K562 (cell line): Measurements from ENCODE around the gene CACNA1C. TPM values are rescaled to one million over a fixed set of nuclear protein-coding genes. Genes with fewer than 3 reads are reported as not detected.

Experiments used
- CREBBP ChIP-seq: IDR thresholded peaks from one replicate; pipeline ENCODE4 v1.6.1; 2012; ENCODE audit warnings: low read depth, mild to moderate bottlenecking, control low read depth, inconsistent platforms, low read length
- GABPA ChIP-seq: fragments of 200-800 bp; sonication (Bioruptor generic); conservative IDR thresholded peaks from 2 replicates; pipeline ENCODE4 v1.6.1; 2016; ENCODE audit warnings: low read depth, missing genetic modification characterization, missing compliant biosample characterization
- GATA2 ChIP-seq: sonication (generic); formaldehyde crosslinking; IDR thresholded peaks from 2 replicates; pipeline ENCODE4 v1.4.0; 2020; ENCODE audit warnings: mild to moderate bottlenecking, missing genetic modification reagents
- HMBOX1 ChIP-seq: sonication (generic); IDR thresholded peaks from 2 replicates; pipeline ENCODE4 v1.6.1; 2016
- HMG20A ChIP-seq: fragments of 450-650 bp; formaldehyde crosslinking; conservative IDR thresholded peaks from 2 replicates; pipeline ENCODE4 v1.4.0; 2020; ENCODE audit warnings: mild to moderate bottlenecking, mixed read lengths
- HNRNPL ChIP-seq: fragments of 200-400 bp; formaldehyde crosslinking; IDR thresholded peaks from 2 replicates; pipeline ENCODE4 v1.6.1; 2017; ENCODE audit warnings: low read depth, mild to moderate bottlenecking, low read length
- L3MBTL2 ChIP-seq: fragments of 450-650 bp; IDR thresholded peaks from 2 replicates; pipeline ENCODE4 v1.6.1; 2016; ENCODE audit warnings: mild to moderate bottlenecking, moderate library complexity
- MAX ChIP-seq: sonication (generic); formaldehyde crosslinking; IDR thresholded peaks from 2 replicates; pipeline ENCODE4 v1.9.0; 2022; ENCODE audit warnings: mild to moderate bottlenecking, missing genetic modification reagents
- MAZ ChIP-seq, 2 experiments: fragments of 450-650 bp in 1 of 2; sonication (generic) in 1 of 2; formaldehyde crosslinking; IDR thresholded peaks in 1 of 2; conservative IDR thresholded peaks in 1 of 2; 2 replicates each; pipeline versions ENCODE4 v1.4.0 to v1.5.0; 2020; ENCODE audit warnings: mild to moderate bottlenecking in 1 of 2, missing genetic modification reagents in 1 of 2
- PHF8 ChIP-seq: fragments of 200-600 bp; sonication (generic); IDR thresholded peaks from 2 replicates; pipeline ENCODE4 v1.6.1; 2012; ENCODE audit warnings: mixed run types, mild to moderate bottlenecking, inconsistent platforms, low read length, moderate library complexity, borderline replicate concordance
- PTTG1 ChIP-seq: fragments of 450-650 bp; IDR thresholded peaks from 2 replicates; pipeline ENCODE4 v1.6.1; 2016; ENCODE audit warnings: low read depth, mild to moderate bottlenecking, missing genetic modification characterization, missing compliant biosample characterization
- SIN3B ChIP-seq: fragments of 450-650 bp; IDR thresholded peaks from 2 replicates; pipeline ENCODE4 v1.6.1; 2017; ENCODE audit warnings: low read depth, mild to moderate bottlenecking, moderate library complexity
- SRSF7 ChIP-seq: fragments of 200-400 bp; formaldehyde crosslinking; optimal IDR thresholded peaks from 2 replicates; pipeline ENCODE3; 2017; ENCODE audit warnings: mild to moderate bottlenecking, low read depth, low read length
- TFAP4 ChIP-seq: sonication (generic); formaldehyde crosslinking; IDR thresholded peaks from 2 replicates; pipeline ENCODE4 v1.8.0; 2022; ENCODE audit warnings: missing genetic modification reagents, mild to moderate bottlenecking, moderate library complexity, borderline replicate concordance
- USF2 ChIP-seq: sonication (generic); formaldehyde crosslinking; IDR thresholded peaks from 2 replicates; pipeline ENCODE4 v1.5.0; 2020; ENCODE audit warnings: missing genetic modification reagents
- ZFP30 ChIP-seq: fragments of 250-450 bp; sonication (Bioruptor Pico); IDR thresholded peaks from 2 replicates; pipeline ENCODE4 v1.8.0; 2022; ENCODE audit warnings: moderate library complexity, mild to moderate bottlenecking, inconsistent platforms, borderline replicate concordance
- ZFP91 ChIP-seq: sonication (generic); formaldehyde crosslinking; IDR thresholded peaks from 2 replicates; pipeline ENCODE4 v1.8.0; 2022; ENCODE audit warnings: mild to moderate bottlenecking, missing genetic modification reagents
- ZKSCAN8 ChIP-seq: fragments of 200-800 bp; sonication (Bioruptor generic); IDR thresholded peaks from 2 replicates; pipeline ENCODE4 v1.6.1; 2016; ENCODE audit warnings: missing genetic modification characterization, missing compliant biosample characterization
- ZNF140 ChIP-seq: fragments of 250-450 bp; sonication (Bioruptor Pico); IDR thresholded peaks from 2 replicates; pipeline ENCODE4 v1.8.0; 2021; ENCODE audit warnings: moderate library complexity, mild to moderate bottlenecking, inconsistent platforms
- ZNF239 ChIP-seq: fragments of 250-450 bp; sonication (Bioruptor Pico); IDR thresholded peaks from 2 replicates; pipeline ENCODE4 v1.4.0; 2020; ENCODE audit warnings: mild to moderate bottlenecking
- ZNF408 ChIP-seq: fragments of 250-450 bp; sonication (Bioruptor Pico); IDR thresholded peaks from 2 replicates; pipeline ENCODE4 v1.4.0; 2020; ENCODE audit warnings: low read depth, mild to moderate bottlenecking, moderate library complexity
- ZNF785 ChIP-seq: fragments of 250-450 bp; sonication (Bioruptor Pico); IDR thresholded peaks from 2 replicates; pipeline ENCODE4 v1.4.0; 2020; ENCODE audit warnings: mild to moderate bottlenecking
- ZNF79 ChIP-seq: fragments of 250-450 bp; sonication (Bioruptor Pico); IDR thresholded peaks from 2 replicates; pipeline ENCODE4 v1.4.0; 2020; ENCODE audit warnings: low read depth, mild to moderate bottlenecking, moderate library complexity
- ZSCAN32 ChIP-seq: fragments of 450-650 bp; formaldehyde crosslinking; IDR thresholded peaks from 2 replicates; pipeline ENCODE4 v1.4.0; 2020; ENCODE audit warnings: mild to moderate bottlenecking, moderate library complexity
- ZZZ3 ChIP-seq: fragments of 450-650 bp; IDR thresholded peaks from 2 replicates; pipeline ENCODE4 v1.6.1; 2016; ENCODE audit warnings: antibody characterized with exemption, mild to moderate bottlenecking, moderate library complexity
- polyA plus RNA-seq, 8 experiments: library from polyadenylated mRNA; depleted of rRNA in 4 of 8; stranded (reverse) in 5 of 8; unstranded in 3 of 8; fragments of >200 nt; fragmentation: Nextera tagmentation in 2 of 8; fragmentation: Illumina TruSeq in 1 of 8; extraction: Ambion mirVana in 2 of 8; extraction: Trizol in 1 of 8; gene quantifications; 2 replicates each; pipeline versions ENCODE4 v1.2.1 to v1.2.3, GENCODE V29; 2011 to 2014; ENCODE audit warnings: inconsistent platforms in 1 of 8, missing spikeins in 1 of 8
- total RNA-seq, 7 experiments: library from RNA; depleted of rRNA in 6 of 7; stranded (reverse); fragments of >200 nt in 6 of 7; fragmentation: Illumina TruSeq in 2 of 7; extraction: Trizol in 2 of 7; gene quantifications; 2 replicates each; pipeline versions ENCODE4 v1.2.1 to v1.2.3, GENCODE V29; 2011 to 2021; ENCODE audit warnings: low replicate concordance in 1 of 7

Gene CACNA1C
- total and polyA plus RNA-seq, 9 of the 15 experiments (the other 6 are each of a cell fraction or from before 2014, with no cell fraction given): not detected

- no peak for TF ChIP-seq GABPA
- TF ChIP-seq HMBOX1: no peak
- no peak for TF ChIP-seq CREBBP
- TF ChIP-seq ZNF140 (CRISPR knock-in tag): no peak
- no peak for TF ChIP-seq ZFP91
- TF ChIP-seq USF2 (CRISPR knock-in tag): no peak
- TF ChIP-seq ZKSCAN8: no peak
- peak; percentile 13; the same call in 1 of the 2 replicates for TF ChIP-seq TFAP4 (CRISPR knock-in tag)
- peak in 1 of 2 experiments; percentile 29; a peak in 1 of 4 replicates for TF ChIP-seq MAZ (CRISPR knock-in tag; conservative IDR thresholded peaks at IDR 0.05 in 1 of 2, IDR thresholded peaks at IDR 0.05 in 1 of 2)
- no peak for TF ChIP-seq HNRNPL
- TF ChIP-seq PTTG1 (tag): no peak
- no peak for TF ChIP-seq ZNF408 (CRISPR knock-in tag)
- no peak for TF ChIP-seq SRSF7
- TF ChIP-seq ZSCAN32 (CRISPR knock-in tag): no peak
- no peak for TF ChIP-seq ZFP30 (CRISPR knock-in tag)
- no peak for TF ChIP-seq ZZZ3
- peak; percentile 33; the same call in 1 of the 2 replicates for TF ChIP-seq MAX (CRISPR knock-in tag)
- no peak for TF ChIP-seq GATA2 (CRISPR knock-in tag)
- no peak for TF ChIP-seq SIN3B
- TF ChIP-seq ZNF79: no peak
- no peak for TF ChIP-seq ZNF785 (CRISPR knock-in tag)
- TF ChIP-seq L3MBTL2: peak; percentile 95
- no peak for TF ChIP-seq PHF8
- no peak for TF ChIP-seq HMG20A (CRISPR knock-in tag)
- TF ChIP-seq ZNF239 (CRISPR knock-in tag): no peak
These were observed 18.0 kb upstream of the CACNA1C start (continued) for GRCh38 chr12:2034633-2035430.
